K562 (cell line): ENCODE measurements around the gene CNRIP1. TPM values are rescaled to one million over a fixed set of nuclear protein-coding genes. Genes with fewer than 3 reads are reported as not detected.

Source experiments
- ELF2 ChIP-seq: fragments of 250-450 bp; sonication (Bioruptor Pico); IDR thresholded peaks from 2 replicates; pipeline ENCODE4 v1.5.0; 2021; ENCODE audit warnings: mild to moderate bottlenecking
- HMGN3 ChIP-seq: IDR thresholded peaks from 2 replicates; pipeline ENCODE4 v1.6.1; 2011; ENCODE audit warnings: borderline replicate concordance, low read depth, mild to moderate bottlenecking, mixed read lengths, low read length; ENCODE audit not compliant: insufficient read length; ENCODE audit errors: extremely low read depth
- NFE2L1 ChIP-seq: fragments of 450-650 bp; IDR thresholded peaks from 2 replicates; pipeline ENCODE4 v1.6.1; 2016; ENCODE audit warnings: missing genetic modification characterization, low read depth, mild to moderate bottlenecking, missing compliant biosample characterization, moderate library complexity, borderline replicate concordance
- PRDM10 ChIP-seq: fragments of 450-650 bp; IDR thresholded peaks from 2 replicates; pipeline ENCODE4 v1.6.1; 2018; ENCODE audit not compliant: partially characterized antibody
- TRIM24 ChIP-seq, 2 experiments: fragments of 450-650 bp; IDR thresholded peaks; 2 replicates each; pipeline ENCODE4 v1.6.1; 2016
- polyA plus RNA-seq, 8 experiments: library from polyadenylated mRNA; depleted of rRNA in 4 of 8; stranded (reverse) in 5 of 8; unstranded in 3 of 8; fragments of >200 nt; fragmentation: Nextera tagmentation in 2 of 8; fragmentation: Illumina TruSeq in 1 of 8; extraction: Ambion mirVana in 2 of 8; extraction: Trizol in 1 of 8; gene quantifications; 2 replicates each; pipeline versions ENCODE4 v1.2.1 to v1.2.3, GENCODE V29; 2011 to 2014; ENCODE audit warnings: inconsistent platforms in 1 of 8, missing spikeins in 1 of 8
- total RNA-seq, 7 experiments: library from RNA; depleted of rRNA in 6 of 7; stranded (reverse); fragments of >200 nt in 6 of 7; fragmentation: Illumina TruSeq in 2 of 7; extraction: Trizol in 2 of 7; gene quantifications; 2 replicates each; pipeline versions ENCODE4 v1.2.1 to v1.2.3, GENCODE V29; 2011 to 2021; ENCODE audit warnings: low replicate concordance in 1 of 7

Gene CNRIP1
- total and polyA plus RNA-seq, 9 of the 15 experiments (the other 6 are each of a cell fraction or from before 2014, with no cell fraction given): 0.59 to 2.1 (median 1.5) TPM

GRCh38 chr2:68252400-68253218 lies 67.1 kb downstream of the CNRIP1 start, which contains the start of gene PPP3R1 (continued):
- TF ChIP-seq PRDM10 (peak; percentile 85), NFE2L1 (tag) (no peak), HMGN3 (peak; percentile 42), ELF2 (CRISPR knock-in tag) (peak; percentile 89), TRIM24 (IDR thresholded peaks at IDR 0.05) (0 out of 4 replicates have a peak, but pooled peaks of 1 of the 2 experiments have one; percentile 8)
